Heart left ventricle (tissue), 16 donors: ENCODE data around the gene C5AR1. TPM values are rescaled to one million over a fixed set of nuclear protein-coding genes. Genes with fewer than 3 reads are reported as not detected.
A peak's percentile ranks its signal among the peaks of the same experiment; 100 is the strongest.
"Not testable (repeated sequence)": the region's sequence is repeated elsewhere in the genome, so short reads cannot be mapped to it uniquely, and the experiment has no call there.

ENCODE experiments used
- ATAC-seq, 4 donors: fragments of 200-7000 bp; cut with Tn5 transposase; one replicate each; pipeline ENCODE4 v1.9.1; 2020 to 2022; ENCODE audit warnings: moderate library complexity in 4 of 4, mild to moderate bottlenecking in 3 of 4, moderate number of reproducible peaks in 1 of 4
- DNase-seq, 5 donors: peaks; one replicate each; pipeline ENCODE4 v3.0.0-alpha.2; 2020
- H3K27ac ChIP-seq, 12 donors: fragments of 200-600 bp; sonication (generic) in 4 of 12; one replicate each; pipeline versions ENCODE4 v1.5.0 to v1.8.0; 2016 to 2022; ENCODE audit warnings: mild to moderate bottlenecking in 2 of 12
- H3K27me3 ChIP-seq, 9 donors: fragments of 200-600 bp; sonication (generic) in 2 of 9; one replicate each; pipeline versions ENCODE4 v1.5.1 to v1.8.0; 2016 to 2022; ENCODE audit warnings: mild to moderate bottlenecking in 3 of 9
- H3K36me3 ChIP-seq, 9 donors: fragments of 200-600 bp; sonication (generic) in 2 of 9; one replicate each; pipeline versions ENCODE4 v1.5.0 to v1.8.0; 2018 to 2022; ENCODE audit warnings: mild to moderate bottlenecking in 2 of 9
- H3K4me1 ChIP-seq, 12 donors: fragments of 200-600 bp; sonication (generic) in 4 of 12; one replicate each; pipeline versions ENCODE4 v1.5.0 to v1.8.0; 2016 to 2022; ENCODE audit warnings: mild to moderate bottlenecking in 3 of 12
- H3K4me3 ChIP-seq, 12 donors: fragments of 200-600 bp; sonication (generic) in 4 of 12; one replicate each; pipeline versions ENCODE4 v1.5.0 to v1.8.0; 2017 to 2022; ENCODE audit warnings: mild to moderate bottlenecking in 9 of 12, moderate library complexity in 4 of 12
- H3K9me3 ChIP-seq, 12 donors: fragments of 200-600 bp; sonication (generic) in 4 of 12; one replicate each; pipeline versions ENCODE4 v1.5.0 to v1.8.0; 2016 to 2022; ENCODE audit warnings: mild to moderate bottlenecking in 1 of 12
- CTCF ChIP-seq, 12 donors: fragments of 200-600 bp; sonication (generic) in 4 of 12; IDR thresholded peaks; one replicate each; pipeline versions ENCODE4 v1.5.0 to v1.8.0; 2018 to 2022; ENCODE audit warnings: antibody characterized with exemption in 12 of 12, mild to moderate bottlenecking in 5 of 12
- POLR2A ChIP-seq, 2 donors: fragments of 450-650 bp; IDR thresholded peaks; one replicate each; pipeline ENCODE4 v1.6.1; 2017; ENCODE audit warnings: antibody characterized with exemption in 2 of 2, mild to moderate bottlenecking in 2 of 2, moderate library complexity in 2 of 2
- WGBS, 4 donors: extraction: QIAGEN DNeasy Blood & Tissue Kit in 2 of 4; methylation state at CpG; one replicate each; pipeline versions ENCODE4 v1.1.5 to v1.1.7; 2013 to 2018; 5-methylcytosine and 5-hydroxymethylcytosine counted together
- intact Hi-C, 10 donors: fragments of 100-400 bp; cut with DNase I; formaldehyde crosslinking; loops; one replicate each; pipeline versions ENCODE4 v1.11.1 to v1.14.2; 2022
- polyA plus RNA-seq, 2 donors: library from polyadenylated mRNA; stranded (reverse); fragments of 200-250 nt; gene quantifications; one replicate each; pipeline ENCODE4 v1.2.3, GENCODE V29; 2013
- total RNA-seq, 9 donors: library from RNA; depleted of rRNA in 2 of 9; stranded (reverse); fragments of >200 nt in 2 of 9; fragmentation: NEBNext Ultra II Directional in 3 of 9; extraction: Animal tissue kit (Norgen Biotek cat#: 25700) in 3 of 9; gene quantifications; one replicate each; pipeline versions ENCODE4 v1.1.0 to v1.2.4, GENCODE V29; 2016 to 2023
- donor health status: ischemic (EF 13 %, LVEDD 7.1; RV severe dilation, severe dysfunction).
- donor health status: healthy with polysubstance abuse.
- donor health status: DM: no; HTN: yes; CAD: no.
- donor health status: DM: no; HTN: no; CAD: no.
- donor health status: ischemic (EF 25% LVEDD 6.9; RV normal size, moderate dysfunction).
- donor health status: ischemic (EF 25% LVEDD 5.7; RV mildly dilated, moderate dysfunction).
- donor health status: healthy.
- donor health status: DM: yes; HTN: yes; CAD: no.
- donor health status: ischemic (EF 35%, LVEDD 5.7; RV mildly dilated, moderate dysfunction).
- donor health status: nonischemic (EF 11% LVEDD 7.7; RV severe dilation, severe dysfunction).
- donor health status: DM: yes; HTN: yes; CAD: no.
- donor health status: PGD.
- donor health status: ischemic (EF 29% LVEDD 5.4; RV normal size, mild dysfunction).
- donor health status: nonischemic (EF 23%, LVEDD 6.1; RV moderate dilation, normal function).

The C5AR1 gene
- total and polyA plus RNA-seq, 11 donors = 0.80 to 37.9 (median 5.6) TPM

- Histone ChIP-seq H3K36me3 (peaks cover 0 to 7% (median 0%) of the 10 kb centered on the region in 9 donors), H3K4me1 (peaks cover 0 to 17% (median 0%) of the 10 kb centered on the region in 12 donors), H3K27me3 (no peaks in the 10 kb centered on the region), H3K27ac (no peak overlapping the region), H3K9me3 (no peaks in the 10 kb centered on the region), H3K4me3 (no peak overlapping the region)
- WGBS, 4 donors = 34 to 38% (median 37%) methylated on average over 9 of the region's 9 CpGs
- intact Hi-C loops = no loop called here
- TF ChIP-seq CTCF (IDR thresholded peaks at IDR 0.05) (peak; percentile 67 to 91 (median 84)), POLR2A (IDR thresholded peaks at IDR 0.05) (no peak)
- peak in 3 of 4 donors; percentile 31 to 35 (median 34) for ATAC-seq
- DNase-seq = no peak
These were observed 25.2 kb upstream of the C5AR1 start for GRCh38 chr19:47284324-47284899.

GRCh38 chr19:47296036-47296435 lies 13.6 kb upstream of the C5AR1 start:
- intact Hi-C loops = loop anchor here in 8 of 10 donors (1.0 to 10.0 kb wide), 9 partner anchors 95 to 411 kb away; no protein-coding TSS in a partner anchor
- peaks cover 0 to 15% (median 0%) of the 10 kb centered on the region in 9 donors for H3K36me3 ChIP-seq
- no peaks in the 10 kb centered on the region for H3K4me1 ChIP-seq
- peak in 3 of 4 donors; percentile 87 to 88 (median 88) for ATAC-seq
- peak in 4 of 5 donors; percentile 67 to 76 (median 72) for DNase-seq
- H3K27me3 ChIP-seq = no peaks in the 10 kb centered on the region
- TF ChIP-seq CTCF (IDR thresholded peaks at IDR 0.05) (peak; percentile 66 to 79 (median 74)), POLR2A (IDR thresholded peaks at IDR 0.05) (no peak)
- H3K9me3 ChIP-seq = no peaks in the 10 kb centered on the region
- H3K27ac ChIP-seq = no peak overlapping the region
- no peak overlapping the region for H3K4me3 ChIP-seq
- 28 to 35% (median 31%) methylated on average over 11 to 12 of the region's 12 CpGs for WGBS, 4 donors

GRCh38 chr19:47300867-47301266 lies 8.8 kb upstream of the C5AR1 start:
- not testable (repeated sequence) for H3K9me3 ChIP-seq, H3K27ac ChIP-seq, ATAC-seq, DNase-seq, H3K4me3 ChIP-seq, H3K4me1 ChIP-seq, H3K36me3 ChIP-seq, H3K27me3 ChIP-seq
- intact Hi-C loops = loop anchor here in 2 of 10 donors (5.0 to 10.0 kb wide), 2 partner anchors 91 to 404 kb away; no protein-coding TSS in a partner anchor
- 89 to 93% (median 91%) methylated on average over 14 of the region's 14 CpGs for WGBS, 4 donors

- no peak overlapping the region for H3K27ac ChIP-seq
- peaks cover 0 to 8% (median 0%) of the 10 kb centered on the region in 12 donors for H3K4me1 ChIP-seq
- no peaks in the 10 kb centered on the region for H3K36me3 ChIP-seq
- intact Hi-C loops = loop anchor here in 2 of 10 donors (5.0 to 10.0 kb wide), 2 partner anchors 90 to 403 kb away; no protein-coding TSS in a partner anchor
- no peak for ATAC-seq
- TF ChIP-seq POLR2A (IDR thresholded peaks at IDR 0.05) (no peak), CTCF (IDR thresholded peaks at IDR 0.05) (no peak)
- DNase-seq = no peak
- H3K27me3 ChIP-seq = no peaks in the 10 kb centered on the region
- no peaks in the 10 kb centered on the region for H3K9me3 ChIP-seq
- 90 to 95% (median 93%) methylated on average over 10 of the region's 10 CpGs for WGBS, 4 donors
- no peak overlapping the region for H3K4me3 ChIP-seq
These were observed 7.4 kb upstream of the C5AR1 start for GRCh38 chr19:47302249-47302648.
